A549 (cell line): ENCODE data around the gene CNTFR. TPM values are rescaled to one million over a fixed set of nuclear protein-coding genes. Genes with fewer than 3 reads are reported as not detected.

Experiments used
- ATAC-seq, 2 experiments: fragments of 200-7000 bp in 1 of 2; fragments of >200 bp in 1 of 2; cut with Nextera tagmentation in 1 of 2; cut with Tn5 transposase in 1 of 2; 3 replicates each; pipeline versions ENCODE4 v1.8.0 to v1.9.1; 2018 to 2020; ENCODE audit warnings: mild to moderate bottlenecking in 1 of 2, moderate library complexity in 1 of 2
- CTCF ChIA-PET: fragments of 300-600 bp; sonication (Branson Sonifier 250); formaldehyde crosslinking; extraction: SDS; loops from one replicate; lab custom pipeline; 2021; ENCODE audit warnings: antibody characterized with exemption, inconsistent platforms; lab: Yijun Ruan, JAX
- POLR2A ChIA-PET: fragments of 350-600 bp; formaldehyde crosslinking; extraction: SDS; loops from one replicate; lab custom pipeline; 2021; ENCODE audit warnings: antibody characterized with exemption, inconsistent platforms; lab: Yijun Ruan, JAX
- DNase-seq, 2 experiments: peaks; one replicate each; pipeline versions ENCODE4 v3.0.0 to v3.0.0-alpha.2; 2011 to 2016; ENCODE audit warnings: low read depth in 1 of 2, low spot score in 1 of 2
- FAIRE-seq: peaks from 2 replicates; lab custom pipeline; 2011; peaks lifted over from hg19 to GRCh38; lab: Jason Lieb, UNC
- H3K27ac ChIP-seq, 2 experiments: fragments of >200 bp; sonication (Bioruptor Twin); formaldehyde crosslinking; 3 replicates each; pipeline ENCODE4 v1.5.1; 2016 to 2017
- H3K4me1 ChIP-seq: fragments of >200 bp; sonication (Bioruptor Twin); formaldehyde crosslinking; 3 replicates; pipeline ENCODE4 v1.6.1; 2016
- H3K4me2 ChIP-seq: fragments of >200 bp; sonication (Bioruptor Twin); formaldehyde crosslinking; 3 replicates; pipeline ENCODE4 v1.6.1; 2016
- H3K4me3 ChIP-seq: fragments of >200 bp; sonication (Bioruptor Twin); formaldehyde crosslinking; 3 replicates; pipeline ENCODE4 v1.5.1; 2016
- H3K9me3 ChIP-seq: fragments of >200 bp; sonication (Bioruptor Twin); formaldehyde crosslinking; 3 replicates; pipeline ENCODE4 v1.6.1; 2016
- CBX2 ChIP-seq: fragments of 200-600 bp; sonication (generic); IDR thresholded peaks from 2 replicates; pipeline ENCODE4 v1.6.1; 2016; ENCODE audit warnings: low read depth, mild to moderate bottlenecking, borderline replicate concordance
- CEBPB ChIP-seq, 2 experiments: fragments of >200 bp in 1 of 2; sonication (Bioruptor Twin) in 1 of 2; formaldehyde crosslinking in 1 of 2; IDR thresholded peaks; 2 replicates each; pipeline ENCODE4 v1.6.1; 2012 to 2016
- CHD2 ChIP-seq: fragments of 150-350 bp; IDR thresholded peaks from 2 replicates; pipeline ENCODE4 v1.6.1; 2014; ENCODE audit warnings: low read length; ENCODE audit not compliant: partially characterized antibody
- FOSL2 ChIP-seq, 2 experiments: fragments of 450-650 bp in 1 of 2; fragments of >200 bp in 1 of 2; sonication (Bioruptor Twin) in 1 of 2; formaldehyde crosslinking; IDR thresholded peaks; 2 replicates each; pipeline versions ENCODE4 v1.5.0 to v1.6.1; 2016 to 2020; ENCODE audit warnings: mild to moderate bottlenecking in 1 of 2, moderate library complexity in 1 of 2
- GATA3 ChIP-seq: IDR thresholded peaks from 2 replicates; pipeline ENCODE4 v1.6.1; 2012; ENCODE audit warnings: borderline replicate concordance
- HOXB13 ChIP-seq: fragments of 250-450 bp; sonication (Bioruptor Pico); IDR thresholded peaks from 2 replicates; pipeline ENCODE4 v1.5.0; 2020; ENCODE audit warnings: low read depth, mild to moderate bottlenecking, moderate library complexity
- JUNB ChIP-seq: fragments of >200 bp; sonication (Bioruptor Twin); formaldehyde crosslinking; IDR thresholded peaks from 2 replicates; pipeline ENCODE4 v1.6.1; 2016
- MAFK ChIP-seq: fragments of 450-650 bp; IDR thresholded peaks from 2 replicates; pipeline ENCODE4 v1.6.1; 2014; ENCODE audit not compliant: partially characterized antibody
- NFE2L2 ChIP-seq: fragments of 150-350 bp; conservative IDR thresholded peaks from 2 replicates; pipeline ENCODE4 v1.6.1; 2014; ENCODE audit warnings: low read length
- RARB ChIP-seq: fragments of 250-450 bp; sonication (Bioruptor Pico); IDR thresholded peaks from 2 replicates; pipeline ENCODE4 v1.8.0; 2021; ENCODE audit warnings: mild to moderate bottlenecking, moderate library complexity
- RCOR1 ChIP-seq: fragments of 150-350 bp; IDR thresholded peaks from 2 replicates; pipeline ENCODE4 v1.6.1; 2014; ENCODE audit warnings: antibody characterized with exemption, low read length, low read depth
- RNF2 ChIP-seq: fragments of 200-600 bp; sonication (generic); IDR thresholded peaks from 2 replicates; pipeline ENCODE4 v1.6.1; 2016; ENCODE audit warnings: low read depth, mild to moderate bottlenecking, antibody characterized with exemption, moderate library complexity, borderline replicate concordance
- ZFP36 ChIP-seq: fragments of 450-650 bp; IDR thresholded peaks from 2 replicates; pipeline ENCODE4 v1.6.1; 2014; ENCODE audit warnings: borderline replicate concordance; ENCODE audit not compliant: partially characterized antibody
- ZSCAN20 ChIP-seq: fragments of 250-450 bp; sonication (Bioruptor Pico); IDR thresholded peaks from 2 replicates; pipeline ENCODE4 v1.8.0; 2022; ENCODE audit warnings: mild to moderate bottlenecking, moderate library complexity
- WGBS: methylation state at CpG from one replicate; pipeline ENCODE4 v1.1.6; 2017; ENCODE audit errors: missing lambda C conversion rate; 5-methylcytosine and 5-hydroxymethylcytosine counted together
- polyA plus RNA-seq, 4 experiments: library from polyadenylated mRNA; depleted of rRNA in 3 of 4; stranded (reverse); fragments of >200 nt; fragmentation: RNase III in 1 of 4; extraction: RNeasy Plus Mini Kit Qiagen cat#74134 plus additional on column Dnase treatment in 1 of 4; gene quantifications; 2 replicates in 3 of 4; 3 replicates in 1 of 4; pipeline ENCODE4 v1.2.3, GENCODE V29; 2011 to 2017
- TF ChIP-seq, protein P1 (sequence below): fragments of 450-650 bp; IDR thresholded peaks from 2 replicates; pipeline ENCODE4 v1.6.1; 2014; ENCODE audit warnings: antibody characterized with exemption
- TF ChIP-seq, protein P2 (sequence below): fragments of 250-450 bp; sonication (Bioruptor Pico); IDR thresholded peaks from 2 replicates; pipeline ENCODE4 v1.5.0; 2020; ENCODE audit warnings: low read depth, mild to moderate bottlenecking, moderate library complexity
- TF ChIP-seq, protein P3 (sequence below): fragments of >200 bp; sonication (Bioruptor Twin); formaldehyde crosslinking; IDR thresholded peaks from 3 replicates; pipeline ENCODE4 v1.5.1; 2016
- TF ChIP-seq, protein P4 (sequence below): fragments of 150-350 bp; IDR thresholded peaks from 2 replicates; pipeline ENCODE4 v1.6.1; 2014; ENCODE audit warnings: low read depth, mild to moderate bottlenecking, low read length

CNTFR gene
- polyA plus RNA-seq, 2 of the 4 experiments (the other 2 are of a cell fraction) = 0.09 TPM; not detected in 1

DNA sequence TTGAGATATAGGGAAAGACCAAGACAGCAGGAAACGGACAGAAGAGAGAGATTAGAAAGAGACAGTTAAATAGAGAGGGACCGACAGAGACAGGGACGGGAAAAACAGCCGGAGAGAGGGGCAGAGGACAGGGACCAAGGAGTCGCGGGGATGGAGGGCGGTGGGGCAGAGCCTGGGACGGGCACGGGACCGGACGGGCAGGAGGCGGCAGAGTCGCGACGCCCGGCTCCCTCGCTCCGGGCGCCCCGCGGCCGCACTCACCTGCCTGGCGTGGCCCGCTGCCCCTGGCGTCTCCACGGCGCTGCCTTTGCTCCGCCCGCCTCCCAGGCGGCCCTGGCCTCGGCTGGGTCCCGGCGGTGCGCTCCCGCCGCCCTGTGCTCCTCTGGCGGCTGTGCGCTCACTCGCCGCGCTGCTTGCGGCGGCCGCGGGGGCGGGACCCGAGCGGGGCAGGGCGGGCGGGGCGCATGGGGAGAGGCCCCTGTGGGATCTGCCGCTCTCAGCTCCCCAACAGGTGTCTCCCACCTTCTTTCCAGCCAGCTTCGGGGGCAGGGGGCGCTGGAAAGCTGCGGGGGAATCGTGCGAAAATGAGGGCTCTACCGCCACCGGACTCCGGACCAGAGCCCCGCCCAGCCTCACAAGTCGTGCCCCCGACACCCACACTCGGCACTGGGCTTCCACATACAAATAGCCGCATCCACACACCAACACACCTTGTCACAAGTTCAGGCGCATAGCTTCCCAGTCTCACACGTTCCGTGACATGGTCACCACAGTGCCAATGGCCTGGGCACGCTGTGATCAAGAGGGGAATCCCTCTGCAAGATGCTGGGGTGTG is 39.3 kb upstream of the CNTFR start, which contains the start of gene ARID3C:
Gene ARID3C, minus strand, starts transcription at position 411 of the 835 bp plus-strand sequence. CDS start 1,052 bp downstream, outside the sequence.
- TF ChIP-seq, protein P1, sequence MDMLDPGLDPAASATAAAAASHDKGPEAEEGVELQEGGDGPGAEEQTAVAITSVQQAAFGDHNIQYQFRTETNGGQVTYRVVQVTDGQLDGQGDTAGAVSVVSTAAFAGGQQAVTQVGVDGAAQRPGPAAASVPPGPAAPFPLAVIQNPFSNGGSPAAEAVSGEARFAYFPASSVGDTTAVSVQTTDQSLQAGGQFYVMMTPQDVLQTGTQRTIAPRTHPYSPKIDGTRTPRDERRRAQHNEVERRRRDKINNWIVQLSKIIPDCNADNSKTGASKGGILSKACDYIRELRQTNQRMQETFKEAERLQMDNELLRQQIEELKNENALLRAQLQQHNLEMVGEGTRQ = no peak
- TF ChIP-seq CBX2 (no peak), RNF2 (no peak), GATA3 (no peak), JUNB (no peak), MAFK (no peak), CEBPB (IDR thresholded peaks at IDR 0.05) (no peak), HOXB13 (CRISPR knock-in tag) (no peak), ZSCAN20 (CRISPR knock-in tag) (no peak), RARB (CRISPR knock-in tag) (no peak), ZFP36 (no peak)
- TF ChIP-seq, protein P2, sequence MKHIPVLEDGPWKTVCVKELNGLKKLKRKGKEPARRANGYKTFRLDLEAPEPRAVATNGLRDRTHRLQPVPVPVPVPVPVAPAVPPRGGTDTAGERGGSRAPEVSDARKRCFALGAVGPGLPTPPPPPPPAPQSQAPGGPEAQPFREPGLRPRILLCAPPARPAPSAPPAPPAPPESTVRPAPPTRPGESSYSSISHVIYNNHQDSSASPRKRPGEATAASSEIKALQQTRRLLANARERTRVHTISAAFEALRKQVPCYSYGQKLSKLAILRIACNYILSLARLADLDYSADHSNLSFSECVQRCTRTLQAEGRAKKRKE = no peak
- TF ChIP-seq, protein P3, sequence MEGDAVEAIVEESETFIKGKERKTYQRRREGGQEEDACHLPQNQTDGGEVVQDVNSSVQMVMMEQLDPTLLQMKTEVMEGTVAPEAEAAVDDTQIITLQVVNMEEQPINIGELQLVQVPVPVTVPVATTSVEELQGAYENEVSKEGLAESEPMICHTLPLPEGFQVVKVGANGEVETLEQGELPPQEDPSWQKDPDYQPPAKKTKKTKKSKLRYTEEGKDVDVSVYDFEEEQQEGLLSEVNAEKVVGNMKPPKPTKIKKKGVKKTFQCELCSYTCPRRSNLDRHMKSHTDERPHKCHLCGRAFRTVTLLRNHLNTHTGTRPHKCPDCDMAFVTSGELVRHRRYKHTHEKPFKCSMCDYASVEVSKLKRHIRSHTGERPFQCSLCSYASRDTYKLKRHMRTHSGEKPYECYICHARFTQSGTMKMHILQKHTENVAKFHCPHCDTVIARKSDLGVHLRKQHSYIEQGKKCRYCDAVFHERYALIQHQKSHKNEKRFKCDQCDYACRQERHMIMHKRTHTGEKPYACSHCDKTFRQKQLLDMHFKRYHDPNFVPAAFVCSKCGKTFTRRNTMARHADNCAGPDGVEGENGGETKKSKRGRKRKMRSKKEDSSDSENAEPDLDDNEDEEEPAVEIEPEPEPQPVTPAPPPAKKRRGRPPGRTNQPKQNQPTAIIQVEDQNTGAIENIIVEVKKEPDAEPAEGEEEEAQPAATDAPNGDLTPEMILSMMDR = no peak
- CTCF ChIA-PET = interaction anchor here (1.3 to 13.3 kb wide), 5 partner anchors 9 to 81 kb away, joined by 4 to 429 read pairs (median 6); partner anchors contain the start of genes DCTN3, RPP25L and SIGMAR1
- Histone ChIP-seq H3K27ac (peak within 1 kb of the TSS; percentile 3 to 61; a peak in 3 of 6 replicates), H3K4me3 (peak within 1 kb of the TSS; percentile 49), H3K9me3 (no peaks in the 10 kb centered on the region), H3K4me2 (peak within 1 kb of the TSS; percentile 95), H3K4me1 (peaks cover 13% of the 10 kb centered on the region; the same call in 1 of the 3 replicates)
- 8% methylated on average over 38 of the region's 69 CpGs for WGBS
- DNase-seq = no peak
- no peak for FAIRE-seq
- peak; percentile 73 to 85 for ATAC-seq
- POLR2A ChIA-PET = interaction anchor here (1.2 kb wide), 1 partner anchor 8 kb away, joined by 3 read pairs; no protein-coding TSS in a partner anchor

DNA sequence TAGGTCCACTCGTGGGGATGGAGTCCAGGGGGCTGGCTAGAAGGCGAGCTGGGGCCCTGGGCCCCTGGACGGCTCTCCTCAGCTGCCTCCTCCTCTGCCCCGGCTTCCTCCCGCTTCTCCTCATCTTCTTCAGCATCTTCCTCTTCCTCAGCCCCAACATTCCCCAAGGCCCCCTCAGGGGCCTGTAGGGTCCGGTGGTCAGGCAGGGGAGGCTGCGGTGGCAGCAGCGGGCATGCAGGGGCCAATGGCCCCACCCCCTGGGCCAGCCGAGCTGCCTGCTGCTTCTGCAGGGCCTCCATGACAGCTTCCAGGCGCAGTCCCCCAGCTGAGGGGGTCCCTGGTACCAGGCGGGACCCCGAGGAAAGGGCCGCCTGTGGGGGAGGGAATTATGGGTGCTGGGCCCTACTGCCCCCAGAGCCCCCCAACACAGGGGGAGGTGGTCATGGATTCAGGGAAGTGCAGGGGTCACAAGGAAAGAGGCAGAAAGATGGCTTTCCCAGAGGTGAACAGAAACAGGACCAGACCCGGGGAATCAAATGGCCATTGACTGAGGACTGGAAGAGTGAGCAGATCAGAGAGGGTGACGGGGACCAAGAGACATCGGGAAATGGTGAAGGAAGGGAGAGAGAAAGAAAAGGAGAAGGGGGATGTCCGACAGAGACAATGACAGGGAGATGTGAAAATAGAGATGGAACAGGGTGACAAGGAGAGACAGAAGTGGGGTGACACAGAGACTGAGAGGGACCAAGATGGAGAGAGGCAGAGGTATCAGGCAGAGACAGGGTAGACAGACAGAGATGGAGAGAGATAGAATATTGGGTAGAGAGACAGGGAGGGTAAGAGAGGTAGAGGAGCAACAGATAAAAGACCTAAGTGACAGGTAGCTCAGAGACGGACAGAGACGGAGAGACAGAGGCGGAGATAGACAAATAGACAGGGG is 38.5 kb upstream of the CNTFR start:
- H3K4me3 ChIP-seq = peak overlapping the region; percentile 49
- TF ChIP-seq NFE2L2 (no peak), CHD2 (no peak), RARB (CRISPR knock-in tag) (no peak), FOSL2 (IDR thresholded peaks at IDR 0.05) (no peak), FOSL2 (CRISPR knock-in tag; IDR thresholded peaks at IDR 0.05) (no peak), RCOR1 (no peak)
- TF ChIP-seq, protein P2 = no peak
- TF ChIP-seq, protein P4, sequence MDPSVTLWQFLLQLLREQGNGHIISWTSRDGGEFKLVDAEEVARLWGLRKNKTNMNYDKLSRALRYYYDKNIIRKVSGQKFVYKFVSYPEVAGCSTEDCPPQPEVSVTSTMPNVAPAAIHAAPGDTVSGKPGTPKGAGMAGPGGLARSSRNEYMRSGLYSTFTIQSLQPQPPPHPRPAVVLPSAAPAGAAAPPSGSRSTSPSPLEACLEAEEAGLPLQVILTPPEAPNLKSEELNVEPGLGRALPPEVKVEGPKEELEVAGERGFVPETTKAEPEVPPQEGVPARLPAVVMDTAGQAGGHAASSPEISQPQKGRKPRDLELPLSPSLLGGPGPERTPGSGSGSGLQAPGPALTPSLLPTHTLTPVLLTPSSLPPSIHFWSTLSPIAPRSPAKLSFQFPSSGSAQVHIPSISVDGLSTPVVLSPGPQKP = no peak
- H3K27ac ChIP-seq = no peak overlapping the region
- CTCF ChIA-PET = interaction anchor here (0.7 to 13.3 kb wide), 3 partner anchors 17 to 37 kb away, joined by 3 to 429 read pairs (median 4); partner anchors contain the start of gene RPP25L
- 51% methylated on average over 19 of the region's 20 CpGs for WGBS
- peaks cover 13% of the 10 kb centered on the region; the same call in 1 of the 3 replicates for H3K4me1 ChIP-seq
- no peaks in the 10 kb centered on the region for H3K9me3 ChIP-seq
- H3K4me2 ChIP-seq = peak overlapping the region; percentile 95
- FAIRE-seq = no peak
- ATAC-seq = peak in 1 of 2 experiments; percentile 3; a peak in 1 of 6 replicates
- POLR2A ChIA-PET = no interaction called here
- no peak for DNase-seq
